BLaER1 (cell line): ENCODE data around the gene BST1.

ENCODE experiments used
- H3K27ac ChIP-seq: shearing (Covaris generic); formaldehyde crosslinking; 2 replicates; pipeline ENCODE4 v1.8.1; 2022
- H3K27me3 ChIP-seq: shearing (Covaris generic); formaldehyde crosslinking; 2 replicates; pipeline ENCODE4 v1.8.1; 2022
- H3K36me3 ChIP-seq: shearing (Covaris generic); formaldehyde crosslinking; 2 replicates; pipeline ENCODE4 v1.8.1; 2022
- H3K4me1 ChIP-seq: shearing (Covaris generic); formaldehyde crosslinking; 2 replicates; pipeline ENCODE4 v1.8.1; 2022
- H3K4me2 ChIP-seq: shearing (Covaris generic); formaldehyde crosslinking; 2 replicates; pipeline ENCODE4 v1.8.1; 2022
- H3K4me3 ChIP-seq: shearing (Covaris generic); formaldehyde crosslinking; 2 replicates; pipeline ENCODE4 v1.8.1; 2022
- H3K9ac ChIP-seq: shearing (Covaris generic); formaldehyde crosslinking; 2 replicates; pipeline ENCODE4 v1.8.1; 2022
- H3K9me3 ChIP-seq: shearing (Covaris generic); formaldehyde crosslinking; 2 replicates; pipeline ENCODE4 v1.8.1; 2022
- H4K20me1 ChIP-seq: shearing (Covaris generic); formaldehyde crosslinking; 2 replicates; pipeline ENCODE4 v1.8.1; 2022
- Cebpa-rat ChIP-seq: shearing (Covaris generic); IDR thresholded peaks from 2 replicates; pipeline ENCODE4 v1.8.1; 2022

The BST1 gene

DNA sequence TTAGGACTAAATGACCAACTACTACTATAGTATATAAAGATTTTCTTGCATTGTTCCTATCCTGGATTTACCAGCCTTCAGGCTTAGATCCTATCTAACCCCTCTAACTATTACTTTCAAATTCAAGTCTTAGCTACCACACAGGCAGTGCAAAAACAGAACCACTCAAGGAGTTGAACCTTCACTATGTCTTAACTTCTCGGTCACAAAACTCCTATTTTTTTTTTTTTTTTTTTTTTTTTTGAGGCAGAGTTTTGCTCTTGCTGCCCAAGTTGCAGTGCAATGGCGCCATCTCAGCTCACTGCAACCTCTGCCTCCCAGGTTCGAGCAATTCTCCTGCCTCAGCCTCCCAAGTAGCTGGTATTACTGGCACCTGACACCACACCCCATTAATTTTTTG lies 27.5 kb upstream of the BST1 start:
- no peak for TF ChIP-seq Cebpa-rat
- peaks cover 88% of the 10 kb centered on the region for H3K4me1 ChIP-seq
- no peak overlapping the region for H3K4me3 ChIP-seq
- peaks cover 21% of the 10 kb centered on the region; the same call in 1 of the 2 replicates for H3K36me3 ChIP-seq
- H3K27ac ChIP-seq: peak overlapping the region; percentile 59
- H3K9ac ChIP-seq: no peak overlapping the region
- peaks cover 5% of the 10 kb centered on the region; the same call in 1 of the 2 replicates for H3K9me3 ChIP-seq
- no peaks in the 10 kb centered on the region for H4K20me1 ChIP-seq
- H3K27me3 ChIP-seq: no peaks in the 10 kb centered on the region
- H3K4me2 ChIP-seq: peak overlapping the region; percentile 63

DNA sequence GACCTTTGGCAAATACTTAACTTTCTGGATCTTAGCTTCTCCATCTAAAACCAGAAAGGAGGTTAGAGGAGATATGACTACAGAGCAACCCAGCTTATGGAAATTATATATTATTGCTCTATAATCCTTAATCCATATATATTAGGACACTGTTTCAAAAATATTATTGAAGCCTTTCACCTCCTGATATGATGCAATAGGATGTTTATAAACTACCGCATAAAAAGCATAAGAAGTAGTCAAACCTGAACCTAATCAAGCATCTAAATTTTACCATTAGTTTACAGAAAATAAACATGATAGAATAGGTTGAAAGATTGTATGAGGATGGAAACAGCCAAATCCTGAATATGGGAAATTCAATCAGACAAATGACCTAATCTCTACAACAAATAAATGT lies 26.8 kb upstream of the BST1 start:
- no peaks in the 10 kb centered on the region for H3K27me3 ChIP-seq
- TF ChIP-seq Cebpa-rat: no peak
- peaks cover 21% of the 10 kb centered on the region; the same call in 1 of the 2 replicates for H3K36me3 ChIP-seq
- no peak overlapping the region for H3K9ac ChIP-seq
- no peak overlapping the region for H3K4me2 ChIP-seq
- no peaks in the 10 kb centered on the region for H4K20me1 ChIP-seq
- 0 out of 2 replicates have a peak overlapping the region, but pooled peaks have one; percentile 59 for H3K27ac ChIP-seq
- H3K4me3 ChIP-seq: no peak overlapping the region
- H3K9me3 ChIP-seq: peaks cover 5% of the 10 kb centered on the region; the same call in 1 of the 2 replicates
- H3K4me1 ChIP-seq: peaks cover 86% of the 10 kb centered on the region

DNA sequence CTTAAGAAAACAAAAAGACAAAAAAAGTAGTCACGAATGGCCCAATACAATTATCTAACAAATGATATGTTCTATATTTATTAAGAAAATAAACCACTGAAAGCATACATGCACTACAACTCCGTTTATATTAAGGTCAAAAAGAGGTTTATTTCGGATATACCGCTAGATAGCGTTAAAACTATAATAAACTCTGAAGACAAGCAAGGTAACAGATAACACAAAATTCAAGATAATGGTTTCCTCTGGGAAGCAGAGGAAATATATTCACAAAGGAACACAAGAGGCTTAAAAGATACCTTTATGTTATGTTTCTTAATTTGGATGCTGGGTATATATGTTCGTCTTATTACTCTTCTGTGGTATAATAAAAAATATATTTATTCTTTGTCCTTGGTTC lies 26.0 kb upstream of the BST1 start:
- Histone ChIP-seq H3K9ac (no peak overlapping the region), H3K4me2 (peak overlapping the region; percentile 86; the same call in 1 of the 2 replicates), H3K36me3 (peaks cover 21% of the 10 kb centered on the region; the same call in 1 of the 2 replicates), H3K4me3 (no peak overlapping the region), H3K4me1 (peaks cover 77% of the 10 kb centered on the region), H3K27me3 (no peaks in the 10 kb centered on the region), H3K9me3 (peaks cover 5% of the 10 kb centered on the region; the same call in 1 of the 2 replicates), H4K20me1 (no peaks in the 10 kb centered on the region), H3K27ac (0 out of 2 replicates have a peak overlapping the region, but pooled peaks have one; percentile 15)
- no peak for TF ChIP-seq Cebpa-rat

DNA sequence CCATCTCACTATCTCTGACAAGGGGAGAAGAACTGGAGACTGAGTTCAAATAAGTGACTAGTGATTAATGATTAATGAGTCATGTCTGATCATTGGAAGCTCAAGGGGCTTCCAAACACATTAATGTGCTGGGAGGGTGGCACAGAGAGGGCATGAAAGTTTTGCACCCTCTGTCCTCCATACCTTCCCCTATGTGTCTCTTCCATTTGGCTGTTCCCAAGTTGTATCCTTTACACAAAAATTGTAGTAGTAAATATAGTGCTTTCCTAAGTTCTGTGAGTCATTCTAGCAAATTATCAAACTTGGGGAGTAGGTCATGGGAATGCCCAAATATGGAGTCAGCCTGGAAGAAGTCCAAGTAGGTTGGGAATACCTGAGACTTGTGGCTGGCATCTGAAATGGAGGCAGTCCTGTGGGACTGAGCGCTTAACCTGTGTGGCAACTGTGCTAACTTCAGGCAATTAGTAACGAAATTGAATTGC lies 25.3 kb upstream of the BST1 start:
- no peak for TF ChIP-seq Cebpa-rat
- peaks cover 74% of the 10 kb centered on the region for H3K4me1 ChIP-seq
- no peak overlapping the region for H3K9ac ChIP-seq
- H3K36me3 ChIP-seq: peaks cover 15% of the 10 kb centered on the region; the same call in 1 of the 2 replicates
- no peaks in the 10 kb centered on the region for H3K27me3 ChIP-seq
- H3K4me3 ChIP-seq: no peak overlapping the region; the same call in 1 of the 2 replicates
- no peaks in the 10 kb centered on the region for H3K9me3 ChIP-seq
- no peaks in the 10 kb centered on the region for H4K20me1 ChIP-seq
- peak overlapping the region; percentile 86 for H3K4me2 ChIP-seq
- H3K27ac ChIP-seq: 0 out of 2 replicates have a peak overlapping the region, but pooled peaks have one; percentile 15

DNA sequence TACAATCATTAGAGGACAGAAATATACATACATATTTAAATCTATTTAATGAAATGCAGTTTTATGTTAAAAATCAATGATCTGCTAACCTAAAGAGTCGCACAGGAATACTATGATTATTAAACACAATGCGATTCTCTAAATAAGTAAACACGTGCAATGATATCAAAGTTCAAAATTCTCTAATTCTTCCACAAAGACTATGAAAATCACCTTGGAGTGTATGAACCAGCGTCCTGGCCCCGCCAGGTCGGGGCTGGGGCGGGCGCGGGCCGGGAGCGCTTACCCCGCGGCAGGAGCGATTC lies 21.8 kb upstream of the BST1 start:
- Histone ChIP-seq H3K4me2 (peak overlapping the region; percentile 74), H3K4me1 (peaks cover 56% of the 10 kb centered on the region), H3K9me3 (no peaks in the 10 kb centered on the region), H3K27me3 (no peaks in the 10 kb centered on the region), H3K4me3 (peak overlapping the region; percentile 84), H3K27ac (peak overlapping the region; percentile 92), H4K20me1 (no peaks in the 10 kb centered on the region), H3K36me3 (peaks cover 22% of the 10 kb centered on the region), H3K9ac (peak overlapping the region; percentile 90)
- TF ChIP-seq Cebpa-rat: no peak

DNA sequence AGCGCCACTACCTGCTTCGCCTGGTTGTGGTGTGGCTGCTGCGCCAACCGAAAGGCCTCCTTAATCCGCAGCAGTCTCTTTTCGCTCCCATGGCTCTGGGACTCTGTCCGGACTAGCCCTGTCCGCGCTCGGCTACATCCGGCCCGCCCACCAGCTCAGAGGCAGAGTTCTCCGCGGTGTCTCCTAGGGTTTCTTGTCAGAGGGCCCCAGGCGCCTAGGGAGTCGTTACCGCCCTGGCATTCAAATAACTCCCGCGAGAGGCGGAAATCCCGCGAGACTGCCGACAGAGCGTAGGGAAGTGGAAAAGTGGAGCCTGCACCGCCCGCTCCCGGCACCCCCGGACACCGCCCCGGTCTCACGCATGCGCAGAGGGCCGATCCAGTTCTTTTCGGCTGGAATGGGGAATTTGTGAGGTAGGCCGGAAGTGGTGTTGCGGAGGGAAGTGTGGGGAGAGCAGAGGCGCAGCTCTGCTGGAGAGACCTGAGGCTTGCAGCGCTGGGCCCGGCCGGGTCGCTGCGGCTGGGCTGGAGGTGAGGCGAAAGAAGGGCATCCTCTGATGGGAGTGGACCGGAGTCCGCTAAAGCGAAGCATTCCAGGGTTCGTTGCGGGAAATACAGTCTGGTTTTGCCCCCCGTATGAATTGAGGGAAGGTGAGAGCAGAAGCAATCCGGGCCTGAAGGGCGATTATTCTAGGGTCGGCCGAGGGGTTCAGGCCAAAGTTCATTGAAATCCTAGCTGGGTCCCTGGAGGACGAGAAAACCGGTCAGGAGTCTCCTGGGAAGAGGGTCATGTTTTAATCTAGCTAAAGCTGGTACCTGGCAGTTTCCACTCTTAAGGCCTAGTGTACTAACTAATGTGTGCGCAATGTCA lies 21.3 kb upstream of the BST1 start, which contains the start of gene FAM200B:
Gene FAM200B, plus strand, starts transcription at position 456 of the 870 bp plus-strand sequence. CDS start 5,151 bp downstream, outside the sequence.
- Histone ChIP-seq H4K20me1 (no peaks in the 10 kb centered on the region), H3K4me1 (peaks cover 55% of the 10 kb centered on the region), H3K27ac (peak within 1 kb of the TSS; percentile 92), H3K9me3 (no peaks in the 10 kb centered on the region), H3K9ac (peak within 1 kb of the TSS; percentile 90), H3K27me3 (no peaks in the 10 kb centered on the region), H3K4me3 (peak within 1 kb of the TSS; percentile 84), H3K4me2 (peak within 1 kb of the TSS; percentile 86), H3K36me3 (peaks cover 28% of the 10 kb centered on the region)
- no peak for TF ChIP-seq Cebpa-rat

DNA sequence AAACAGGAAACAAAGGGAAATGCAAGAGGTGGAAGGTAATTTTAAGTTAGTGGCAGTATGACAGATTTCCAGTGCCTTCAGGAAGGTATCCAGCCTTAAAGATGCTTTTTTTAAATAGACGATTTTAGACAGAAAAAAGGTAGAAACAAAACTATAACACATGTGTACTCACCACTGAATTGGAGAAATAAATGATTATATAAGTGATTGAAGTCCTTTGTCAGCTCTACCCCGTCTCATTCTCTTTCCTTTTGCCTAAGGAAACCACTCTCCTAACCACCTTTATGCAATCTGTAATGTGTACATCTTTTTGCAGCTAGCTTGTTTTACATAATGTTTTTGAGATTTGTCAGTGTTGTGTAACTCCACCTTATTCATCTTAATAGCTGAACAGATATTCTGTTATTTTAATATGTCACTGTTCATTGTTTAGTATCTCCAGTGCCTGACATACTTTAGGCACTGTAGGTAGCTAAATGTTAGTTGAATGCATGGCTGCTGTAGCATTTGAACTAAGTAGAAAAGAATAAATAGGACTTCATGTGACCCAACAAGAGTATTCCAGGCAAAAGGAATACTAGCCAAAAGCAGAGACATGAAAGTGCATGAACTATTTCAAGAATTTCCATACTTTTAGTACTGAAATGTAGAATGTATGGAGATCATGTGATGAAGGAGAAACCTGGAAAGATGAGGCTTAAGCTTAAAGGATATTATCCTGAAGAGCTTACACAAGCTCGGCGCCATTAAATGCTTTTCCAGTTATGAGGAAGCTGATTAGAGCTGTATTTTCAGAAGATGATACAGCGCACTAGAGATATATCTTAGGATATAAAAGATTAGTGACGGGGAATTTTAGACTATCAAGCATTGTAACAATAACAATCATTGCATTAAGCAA lies 20.4 kb upstream of the BST1 start:
- Histone ChIP-seq H3K27me3 (no peaks in the 10 kb centered on the region), H3K27ac (peak overlapping the region; percentile 92), H3K4me3 (peak overlapping the region; percentile 84), H4K20me1 (no peaks in the 10 kb centered on the region), H3K4me2 (peak overlapping the region; percentile 82), H3K9me3 (no peaks in the 10 kb centered on the region), H3K9ac (peak overlapping the region; percentile 90), H3K4me1 (peaks cover 50% of the 10 kb centered on the region), H3K36me3 (peaks cover 32% of the 10 kb centered on the region)
- no peak for TF ChIP-seq Cebpa-rat

DNA sequence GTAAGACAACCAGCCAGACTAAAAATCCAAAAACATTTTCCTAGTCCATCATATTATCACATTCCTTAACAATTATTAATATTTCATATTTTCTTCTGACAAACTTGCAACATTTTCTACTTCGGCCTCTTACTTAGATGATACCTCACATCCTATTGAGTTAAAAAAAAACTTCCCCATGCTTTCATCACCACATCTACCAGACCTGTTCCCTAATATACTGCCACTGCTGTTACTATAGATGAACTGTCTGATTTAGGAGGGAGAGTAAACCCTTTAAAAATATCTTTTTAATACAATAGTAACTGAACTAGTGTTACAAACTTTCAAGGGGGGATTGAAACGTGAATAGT lies 19.7 kb upstream of the BST1 start:
- no peak for TF ChIP-seq Cebpa-rat
- Histone ChIP-seq H3K4me3 (0 out of 2 replicates have a peak overlapping the region, but pooled peaks have one; percentile 84), H3K4me2 (peak overlapping the region; percentile 82), H3K27me3 (no peaks in the 10 kb centered on the region), H3K4me1 (peaks cover 44% of the 10 kb centered on the region), H3K9ac (no peak overlapping the region), H3K36me3 (peaks cover 32% of the 10 kb centered on the region), H3K9me3 (no peaks in the 10 kb centered on the region), H4K20me1 (no peaks in the 10 kb centered on the region), H3K27ac (no peak overlapping the region)

DNA sequence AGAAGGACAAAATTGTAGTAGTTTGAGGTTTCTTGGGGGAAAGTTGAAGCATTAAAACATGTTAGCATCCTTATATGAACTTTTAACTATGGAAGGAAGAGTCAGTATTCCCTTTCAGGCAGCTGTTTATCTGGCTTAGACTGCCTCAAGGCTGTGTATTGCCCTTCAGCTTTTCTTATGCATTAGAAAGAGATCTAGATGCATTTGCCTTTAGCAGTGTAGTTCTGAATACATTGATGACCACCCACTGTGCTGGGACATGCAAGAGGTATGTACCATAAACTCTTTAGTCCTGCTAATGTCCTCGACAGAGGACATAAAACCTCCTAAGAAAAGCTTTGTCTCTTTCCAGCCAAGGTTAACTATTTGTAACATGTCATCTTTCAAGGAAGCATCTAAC lies 18.4 kb upstream of the BST1 start:
- H3K4me1 ChIP-seq: peaks cover 30% of the 10 kb centered on the region
- H3K27me3 ChIP-seq: no peaks in the 10 kb centered on the region
- no peak overlapping the region for H3K9ac ChIP-seq
- no peak for TF ChIP-seq Cebpa-rat
- H3K27ac ChIP-seq: no peak overlapping the region
- H3K4me2 ChIP-seq: no peak overlapping the region
- no peaks in the 10 kb centered on the region for H4K20me1 ChIP-seq
- H3K9me3 ChIP-seq: no peaks in the 10 kb centered on the region
- peaks cover 40% of the 10 kb centered on the region for H3K36me3 ChIP-seq
- no peak overlapping the region for H3K4me3 ChIP-seq
